Loucy (cell line): ENCODE results near the gene CERS4.
"Not testable (repeated sequence)": the region's sequence is repeated elsewhere in the genome, so short reads cannot be mapped to it uniquely, and the experiment has no call there.

Experiments used
- H2AFZ ChIP-seq: fragments of 200-600 bp; sonication (generic); 2 replicates; pipeline ENCODE4 v1.6.0; 2016; ENCODE audit warnings: antibody characterized with exemption, mild to moderate bottlenecking, low read length, moderate library complexity
- H3F3A ChIP-seq: fragments of 200-600 bp; 2 replicates; pipeline ENCODE4 v1.6.0; 2016; ENCODE audit warnings: antibody characterized with exemption, low read depth, mild to moderate bottlenecking
- H3K27me3 ChIP-seq: fragments of 200-600 bp; sonication (generic); 2 replicates; pipeline ENCODE4 v1.6.1; 2014; ENCODE audit warnings: low read length, mild to moderate bottlenecking; ENCODE audit not compliant: insufficient read depth, poor library complexity, severe bottlenecking
- H3K36me3 ChIP-seq: fragments of 200-600 bp; sonication (generic); 2 replicates; pipeline ENCODE4 v1.6.1; 2016; ENCODE audit warnings: low read length; ENCODE audit not compliant: insufficient read depth
- H3K4me1 ChIP-seq: fragments of 200-600 bp; sonication (generic); 2 replicates; pipeline ENCODE4 v1.5.1; 2014; ENCODE audit warnings: low read length, mild to moderate bottlenecking; ENCODE audit not compliant: insufficient read depth, poor library complexity, severe bottlenecking
- H3K4me2 ChIP-seq: fragments of 200-600 bp; sonication (generic); 2 replicates; pipeline ENCODE4 v1.6.0; 2014; ENCODE audit warnings: antibody characterized with exemption, low read length, low read depth, mild to moderate bottlenecking; ENCODE audit not compliant: poor library complexity, severe bottlenecking
- H3K4me3 ChIP-seq: fragments of 200-600 bp; sonication (generic); 2 replicates; pipeline ENCODE4 v1.5.1; 2014; ENCODE audit warnings: low read length, mild to moderate bottlenecking, mixed read lengths; ENCODE audit not compliant: poor library complexity, severe bottlenecking
- H3K79me2 ChIP-seq: fragments of 200-600 bp; sonication (generic); 2 replicates; pipeline ENCODE4 v1.6.1; 2014; ENCODE audit warnings: low read length; ENCODE audit not compliant: insufficient read depth
- H3K9ac ChIP-seq: fragments of 200-600 bp; sonication (generic); 2 replicates; pipeline ENCODE4 v1.6.0; 2014; ENCODE audit warnings: mild to moderate bottlenecking, low read depth, low read length, moderate library complexity; ENCODE audit not compliant: poor library complexity, severe bottlenecking
- H3K9me2 ChIP-seq: fragments of 200-600 bp; sonication (generic); replicated peaks from 2 replicates; pipeline ENCODE4 v1.6.1; 2016; ENCODE audit warnings: low read depth, low read length, mixed read lengths
- H3K9me3 ChIP-seq: fragments of 200-600 bp; sonication (generic); 2 replicates; pipeline ENCODE4 v1.6.1; 2014; ENCODE audit warnings: mild to moderate bottlenecking, antibody characterized with exemption, low read length, low read depth; ENCODE audit not compliant: insufficient read depth
- H4K20me1 ChIP-seq: fragments of 200-600 bp; sonication (generic); 2 replicates; pipeline ENCODE4 v1.6.0; 2014; ENCODE audit warnings: antibody characterized with exemption, low read length, mild to moderate bottlenecking; ENCODE audit not compliant: insufficient read depth, poor library complexity, severe bottlenecking
- CTCF ChIP-seq: fragments of 200-600 bp; sonication (generic); conservative IDR thresholded peaks from 2 replicates; pipeline ENCODE4 v1.5.1; 2014; ENCODE audit warnings: mild to moderate bottlenecking, antibody characterized with exemption, low read length
- EZH2phosphoT487 ChIP-seq: fragments of 200-600 bp; IDR thresholded peaks from 2 replicates; pipeline ENCODE4 v1.6.1; 2018; ENCODE audit warnings: antibody characterized with exemption, mild to moderate bottlenecking, moderate library complexity, borderline replicate concordance

Gene CERS4

DNA sequence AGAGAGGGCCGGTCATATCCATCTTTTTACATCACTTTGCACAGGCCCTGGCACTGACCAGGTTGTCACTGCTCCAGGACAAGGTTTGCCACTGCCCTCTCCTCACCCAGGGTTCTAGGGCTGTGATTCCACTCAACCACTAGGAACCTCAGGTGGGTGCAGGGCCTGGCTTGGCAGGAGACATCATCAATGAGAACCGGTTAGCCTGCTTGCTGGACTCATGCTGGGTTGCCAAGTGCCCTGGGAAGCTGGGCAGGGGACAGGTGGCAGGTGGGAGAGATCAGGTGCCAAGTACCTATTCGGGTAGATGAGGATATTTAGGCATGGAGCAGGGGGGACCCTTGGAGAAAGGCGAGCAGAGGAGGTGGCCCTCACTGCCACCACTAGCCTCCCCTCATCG lies 4.2 kb upstream of the CERS4 start:
- Histone ChIP-seq H3K9me3 (no peaks in the 10 kb centered on the region), H3K4me1 (peaks cover 3% of the 10 kb centered on the region), H3K9me2 (no peaks in the 10 kb centered on the region), H4K20me1 (no peaks in the 10 kb centered on the region), H3K4me2 (no peak overlapping the region), H3K36me3 (no peaks in the 10 kb centered on the region), H3K4me3 (no peak overlapping the region), H3K79me2 (peaks cover 5% of the 10 kb centered on the region), H3F3A (no peaks in the 10 kb centered on the region), H3K9ac (no peak overlapping the region), H3K27me3 (no peaks in the 10 kb centered on the region), H2AFZ (no peak overlapping the region)
- TF ChIP-seq EZH2phosphoT487, result no peak
- no peak for TF ChIP-seq CTCF

DNA sequence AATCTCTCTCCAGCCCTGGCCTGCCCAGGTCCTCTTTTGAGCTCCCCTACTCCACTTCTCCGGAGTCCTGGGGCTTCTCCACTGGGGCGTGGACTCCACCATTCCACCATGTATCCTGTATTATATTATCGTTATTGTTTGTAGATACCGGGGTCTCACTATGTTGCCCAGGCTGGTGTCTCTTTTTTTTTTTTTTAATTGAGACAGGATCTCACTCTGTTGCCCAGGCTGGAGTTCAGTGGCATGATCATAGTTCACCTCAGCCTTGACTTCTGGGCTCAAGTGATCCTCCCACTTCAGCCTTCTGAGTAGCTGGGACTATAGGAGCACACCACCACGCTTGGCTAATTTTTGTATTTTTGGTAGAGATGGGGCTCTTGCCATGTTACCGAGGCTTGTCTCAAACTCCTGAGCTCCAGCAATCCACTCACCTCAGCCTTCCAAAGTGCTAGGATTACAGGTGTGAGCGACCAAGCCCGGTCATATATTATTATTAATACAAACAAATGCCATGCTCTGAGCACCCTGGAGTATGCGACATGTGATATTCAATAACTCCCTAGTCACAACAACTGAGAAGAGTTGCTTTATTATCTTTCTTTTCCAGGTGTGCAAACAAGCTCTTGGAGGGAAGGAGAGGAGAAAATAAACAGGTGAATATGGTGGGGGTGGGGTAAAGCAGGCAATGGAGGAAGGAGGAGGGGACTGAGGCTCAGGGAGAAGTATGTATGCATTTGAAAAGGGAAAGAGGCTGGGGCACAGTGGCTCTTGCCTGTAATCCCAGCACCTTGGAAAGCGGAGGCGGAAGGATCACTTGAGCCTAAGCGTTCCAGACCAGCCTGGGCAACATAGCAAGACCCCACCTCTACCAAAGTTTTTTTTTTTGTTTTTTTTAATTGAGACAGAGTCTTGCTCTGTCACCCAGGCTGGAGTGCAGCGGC lies 2.8 kb upstream of the CERS4 start:
- no peaks in the 10 kb centered on the region for H3K36me3 ChIP-seq
- no peak overlapping the region for H3K4me3 ChIP-seq
- no peak overlapping the region for H2AFZ ChIP-seq
- H3K27me3 ChIP-seq, result no peaks in the 10 kb centered on the region
- H4K20me1 ChIP-seq, result peaks cover 7% of the 10 kb centered on the region
- TF ChIP-seq EZH2phosphoT487 (no peak), CTCF (no peak)
- no peaks in the 10 kb centered on the region for H3K9me2 ChIP-seq
- no peak overlapping the region for H3K4me2 ChIP-seq
- peaks cover 15% of the 10 kb centered on the region for H3K4me1 ChIP-seq
- H3F3A ChIP-seq, result no peaks in the 10 kb centered on the region
- no peaks in the 10 kb centered on the region for H3K9me3 ChIP-seq
- peaks cover 19% of the 10 kb centered on the region for H3K79me2 ChIP-seq
- no peak overlapping the region for H3K9ac ChIP-seq

DNA sequence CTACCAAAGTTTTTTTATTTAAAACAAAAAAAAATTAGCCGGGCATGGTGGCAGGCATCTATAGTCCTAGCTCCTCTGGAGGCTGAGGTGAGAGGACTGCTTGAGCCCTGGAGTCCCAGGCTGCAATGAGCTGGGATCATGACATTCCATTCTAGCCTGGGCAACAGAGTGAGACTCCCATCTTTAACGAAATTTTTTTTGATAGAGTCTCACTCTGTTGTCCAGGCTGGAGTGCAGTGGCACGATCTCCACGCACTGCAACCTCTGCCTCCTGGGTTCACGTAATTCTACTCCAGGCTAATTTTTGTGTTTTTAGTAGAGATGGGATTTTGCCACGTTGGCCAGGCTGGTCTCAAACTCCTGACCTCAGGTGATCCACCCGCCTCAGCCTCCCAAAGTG lies 1.8 kb upstream of the CERS4 start:
- H3K4me2 ChIP-seq, H4K20me1 ChIP-seq, H3F3A ChIP-seq, H3K9me3 ChIP-seq, H3K36me3 ChIP-seq, H3K9me2 ChIP-seq, H2AFZ ChIP-seq, H3K27me3 ChIP-seq, H3K4me3 ChIP-seq, H3K9ac ChIP-seq: not testable (repeated sequence)
- Histone ChIP-seq H3K4me1 (peaks cover 24% of the 10 kb centered on the region), H3K79me2 (peaks cover 28% of the 10 kb centered on the region)
